Activated effector memory CD4-positive, alpha-beta T cell treated with Interleukin-2 at 50 U/mL for 16 hours (primary cell): ENCODE measurements around the gene SF3B3.
"Not testable (repeated sequence)": the region's sequence is repeated elsewhere in the genome, so short reads cannot be mapped to it uniquely, and the experiment has no call there.

Experiments used
- DNase-seq: peaks from one replicate; pipeline ENCODE4 v3.0.0-alpha.2; 2020

The SF3B3 gene

DNA sequence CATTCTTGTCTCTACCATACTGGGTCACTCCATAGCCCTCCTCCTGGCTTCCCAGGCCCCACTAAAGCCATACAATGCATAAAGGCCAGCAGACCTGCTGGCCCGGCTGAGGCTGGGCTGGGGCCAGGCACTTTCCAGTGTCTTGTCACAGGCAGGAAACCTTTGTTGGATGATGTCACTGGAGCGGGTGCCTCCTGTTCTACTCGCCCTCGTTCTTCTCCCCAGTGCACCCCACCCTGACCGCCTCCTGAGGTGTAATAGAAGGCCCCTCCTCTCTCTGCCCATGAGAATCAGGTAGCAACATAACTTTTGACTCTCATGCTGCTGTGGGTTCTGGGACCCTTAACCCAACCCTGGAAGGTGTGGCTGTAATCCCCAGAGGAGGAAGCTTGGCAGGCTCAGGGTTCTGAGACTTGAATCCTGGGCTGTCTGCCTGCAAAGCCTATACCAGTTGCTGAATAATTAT lies 68.5 kb downstream of the SF3B3 start:
- no peak for DNase-seq

DNA sequence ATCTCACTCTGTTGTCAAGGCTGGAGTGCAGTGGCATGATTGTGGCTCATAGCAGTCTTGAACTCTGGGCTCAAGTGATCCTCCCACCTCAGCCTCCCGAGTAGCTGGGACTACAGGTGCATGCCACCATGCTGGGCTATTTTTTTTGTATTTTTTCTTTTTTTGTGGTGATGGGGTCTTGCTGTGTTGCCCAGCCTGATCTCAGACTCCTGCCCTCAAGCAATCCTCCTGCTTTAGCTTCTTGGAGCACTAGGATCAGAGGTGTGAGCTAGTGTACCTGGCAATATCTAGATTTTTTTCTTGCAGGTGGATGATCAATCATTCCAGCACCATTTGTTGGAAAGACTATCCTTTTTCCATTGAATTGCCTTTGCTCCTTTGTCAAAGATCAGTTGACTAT lies 69.9 kb downstream of the SF3B3 start:
- no peak for DNase-seq

DNA sequence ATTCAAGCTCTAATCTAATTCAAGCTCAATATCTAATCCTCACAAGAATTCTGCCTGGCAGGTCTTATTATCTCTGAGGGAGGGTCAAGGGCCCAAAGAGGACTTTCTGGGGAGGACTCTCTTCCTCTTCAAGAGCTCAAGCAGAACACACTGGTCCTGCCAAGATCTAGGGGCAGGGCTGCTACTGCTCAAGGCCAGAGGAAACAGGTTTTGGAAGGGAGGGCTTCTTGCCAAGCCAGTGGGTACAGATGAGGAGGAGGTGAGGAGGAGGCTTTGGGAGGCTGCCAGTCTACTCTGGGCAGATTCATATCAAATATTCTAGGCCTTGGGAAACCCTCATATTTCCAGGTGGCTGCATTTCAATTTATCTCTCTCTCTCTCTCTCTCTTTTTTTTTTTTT lies 71.0 kb downstream of the SF3B3 start:
- DNase-seq: no peak

DNA sequence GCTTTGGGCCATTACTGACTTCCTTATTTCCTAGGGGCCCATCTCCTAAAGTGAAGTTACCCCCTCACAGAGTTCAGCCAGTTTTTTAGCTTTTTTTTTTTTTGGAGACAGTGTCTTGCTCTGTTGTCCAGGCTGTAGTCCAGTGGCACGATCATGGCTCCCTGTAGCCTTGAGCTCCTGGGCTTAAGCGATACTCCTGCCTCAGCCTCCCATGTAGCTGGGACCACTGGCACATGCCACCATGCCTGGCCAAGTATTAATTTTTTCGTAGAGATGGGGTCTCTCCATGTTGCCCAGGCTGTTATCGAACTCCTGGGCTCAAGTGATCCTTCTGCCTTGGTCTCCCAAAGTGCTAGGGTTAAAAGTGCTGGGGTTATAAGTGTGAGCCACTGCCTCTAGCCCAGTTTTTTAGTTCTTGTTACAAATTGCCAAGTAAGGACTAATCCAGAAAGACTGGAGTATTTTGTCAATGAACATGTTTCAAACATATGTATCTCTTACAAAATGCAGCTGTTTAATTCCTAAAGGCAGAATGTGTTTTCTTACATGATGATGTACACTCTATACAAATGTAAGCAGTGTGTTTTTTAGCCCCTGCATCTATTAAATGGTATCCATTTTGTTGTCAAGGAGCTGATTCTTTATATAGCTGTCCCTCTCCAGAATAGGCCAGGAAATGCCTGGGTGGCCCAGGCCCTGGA lies 73.7 kb downstream of the SF3B3 start:
- DNase-seq: no peak

DNA sequence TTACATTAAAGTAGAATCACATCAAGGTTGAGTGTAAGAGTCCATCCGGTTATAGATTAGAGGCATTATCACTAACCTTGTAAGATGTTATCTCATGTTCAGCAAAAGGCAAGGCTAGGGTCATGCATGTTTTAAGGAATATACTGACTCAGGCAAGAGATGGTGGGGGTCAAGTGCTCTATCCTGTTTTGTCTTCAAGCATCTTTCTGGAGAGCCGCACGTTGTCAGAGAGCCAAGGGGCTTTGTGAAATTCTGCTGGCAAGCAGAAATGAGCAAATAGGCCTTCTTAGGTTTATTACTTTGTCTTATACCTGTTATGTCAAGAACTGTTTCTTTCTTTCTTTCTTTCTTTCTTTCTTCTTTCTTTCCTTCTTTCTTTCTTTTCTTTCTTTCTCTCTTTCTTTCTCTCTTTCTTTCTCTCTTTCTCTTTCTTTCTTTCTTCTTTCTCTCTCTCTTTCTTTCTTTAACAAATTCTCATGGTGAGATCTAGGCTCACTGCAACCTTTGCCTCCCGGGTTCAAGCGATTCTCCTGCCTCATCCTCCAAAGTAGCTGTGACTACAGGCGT lies 75.4 kb downstream of the SF3B3 start:
- DNase-seq: no peak

DNA sequence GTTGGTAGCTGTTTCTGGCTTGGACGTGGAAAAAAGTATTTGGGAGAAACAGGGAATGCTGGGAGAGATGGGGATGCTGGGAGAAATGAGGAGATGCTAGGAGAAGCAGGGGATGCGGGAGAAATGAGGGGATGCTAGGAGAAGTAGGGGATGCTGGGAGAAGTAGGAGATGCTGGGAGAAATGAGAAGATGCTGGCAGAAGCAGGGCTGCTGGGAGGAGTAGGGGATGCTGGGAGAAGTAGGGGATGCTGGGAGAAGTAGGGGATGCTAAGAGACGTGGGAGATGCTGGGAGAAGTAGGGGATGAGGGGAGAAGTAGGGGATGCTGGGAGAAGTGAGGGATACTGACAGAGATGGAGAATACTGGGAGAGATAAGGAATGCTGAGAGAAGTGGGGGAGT lies 77.1 kb downstream of the SF3B3 start:
- no peak for DNase-seq

DNA sequence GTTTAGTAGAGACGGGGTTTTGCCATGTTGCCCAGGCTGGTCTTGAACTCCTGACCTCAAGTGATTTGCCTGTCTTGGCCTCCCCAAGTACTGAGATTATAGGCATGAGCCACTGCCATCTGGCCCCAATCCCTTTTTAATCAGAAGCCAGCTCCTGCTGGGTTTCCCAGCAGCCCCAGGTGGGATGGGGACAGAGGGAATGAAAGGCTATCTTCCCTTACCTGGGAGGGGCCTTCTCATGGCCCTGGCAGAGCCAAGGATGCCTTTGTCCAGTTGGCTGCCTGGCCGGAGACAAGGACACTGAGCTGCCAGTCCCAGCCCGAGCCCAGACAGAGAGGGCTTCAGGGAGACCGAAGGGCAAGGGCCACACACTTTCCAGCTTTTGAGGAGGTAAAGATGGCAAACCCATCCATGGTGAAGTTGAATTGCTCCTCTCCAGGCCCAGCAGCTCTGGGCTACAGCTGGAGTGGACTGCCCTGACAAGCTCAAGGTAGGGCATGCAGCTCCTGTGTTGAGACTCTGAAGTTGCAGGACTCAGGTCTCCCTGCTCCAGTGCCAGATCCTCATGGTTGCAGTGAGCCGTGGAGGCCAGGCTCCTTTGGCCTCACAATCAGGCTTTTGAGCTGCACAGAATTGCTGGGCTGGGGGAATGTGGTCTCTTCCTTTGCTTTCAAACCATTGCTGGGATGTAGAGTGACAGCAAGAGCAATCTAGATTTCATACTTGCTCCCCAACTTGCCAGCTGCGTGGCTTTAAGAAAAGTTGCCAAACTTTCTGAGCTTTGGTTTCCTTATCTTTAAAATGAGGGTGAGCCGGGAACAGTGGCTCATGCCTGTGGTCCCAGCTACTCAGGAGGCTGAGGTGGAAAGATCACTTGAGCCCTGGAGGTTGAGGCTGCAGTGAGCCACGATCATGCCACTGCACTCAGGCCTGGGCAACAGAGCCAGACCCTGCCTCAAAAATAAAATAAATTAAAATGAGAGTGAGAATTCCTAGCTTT lies 78.3 kb downstream of the SF3B3 start:
- no peak for DNase-seq

DNA sequence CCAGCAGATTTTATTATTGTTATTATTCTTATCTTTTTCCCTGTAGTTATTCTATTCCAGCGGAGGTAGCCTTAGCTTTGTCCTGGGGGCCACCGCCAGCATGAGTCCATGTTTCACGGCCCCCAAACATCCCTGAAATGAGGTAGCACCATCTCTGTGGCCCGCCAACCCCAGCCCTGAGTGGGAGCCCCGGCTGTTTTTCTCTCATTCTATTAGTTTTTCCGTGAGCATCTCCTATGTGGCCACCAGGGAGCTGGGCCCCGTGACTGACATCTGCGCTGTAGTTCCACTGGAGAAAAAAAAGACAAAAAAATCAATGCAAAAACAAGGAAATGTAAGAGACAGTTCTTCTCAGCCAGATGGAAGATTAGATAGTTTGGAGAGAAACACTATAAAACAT lies 79.2 kb downstream of the SF3B3 start:
- DNase-seq: no peak

DNA sequence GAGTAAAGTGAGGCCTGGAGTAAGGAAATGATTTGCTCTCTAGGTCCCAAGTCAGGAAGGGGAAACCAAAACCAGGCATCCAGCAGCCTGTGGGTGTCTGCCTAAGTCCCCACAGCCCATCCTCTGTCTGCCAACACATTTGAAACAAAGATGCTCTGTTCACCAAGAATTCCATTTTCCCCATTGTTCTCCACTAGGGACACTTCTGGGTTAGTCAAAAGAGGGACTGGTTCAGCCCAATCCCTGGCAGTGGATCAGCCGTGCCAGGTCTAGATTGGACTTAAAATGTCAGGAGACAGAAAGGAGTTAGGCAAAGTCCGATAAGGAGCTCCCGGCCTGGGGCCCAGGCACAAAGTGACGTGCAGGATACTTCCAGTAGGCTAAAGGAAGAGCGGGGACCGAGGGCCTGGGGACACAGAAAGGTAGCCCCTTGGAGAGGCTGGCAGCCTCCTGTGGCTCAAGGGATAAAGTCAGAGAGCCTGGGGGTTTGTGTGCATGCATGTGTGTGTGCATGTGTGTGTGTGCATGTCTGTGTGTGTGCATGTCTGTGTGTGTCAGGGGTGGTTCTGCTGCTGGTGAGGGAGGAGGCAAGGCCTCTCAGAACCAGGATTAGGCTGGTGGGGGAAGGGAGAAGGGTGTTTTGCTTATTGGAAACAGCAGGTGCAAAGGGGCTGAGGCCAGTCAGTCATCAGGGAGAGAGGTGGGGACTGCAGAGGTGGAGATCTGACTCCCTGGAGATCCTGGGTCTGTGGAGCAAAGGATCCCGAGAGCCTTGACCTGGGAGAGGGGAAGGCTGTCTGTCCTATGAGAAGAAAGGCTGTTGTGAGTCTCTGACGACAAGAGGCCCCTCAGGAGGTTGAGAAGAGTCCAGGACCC lies 81.0 kb downstream of the SF3B3 start:
- no peak for DNase-seq

DNA sequence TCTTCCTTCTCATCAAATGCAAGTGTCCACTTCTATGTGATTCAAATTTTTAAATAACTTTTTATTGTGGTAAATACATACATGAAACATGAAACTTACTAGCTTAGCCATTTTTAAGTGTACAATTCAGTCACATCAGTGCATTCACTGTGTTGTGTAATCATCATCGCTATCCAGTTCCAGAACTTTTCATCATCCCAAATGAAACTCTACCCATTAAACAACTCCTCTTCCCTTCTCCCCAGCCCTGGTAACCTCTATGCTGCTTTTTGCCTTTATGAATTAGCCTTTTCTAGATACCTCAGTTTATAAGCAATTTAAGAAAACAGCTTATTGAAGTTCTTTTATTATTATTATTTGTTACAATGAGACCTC lies 81.7 kb downstream of the SF3B3 start:
- no peak for DNase-seq

DNA sequence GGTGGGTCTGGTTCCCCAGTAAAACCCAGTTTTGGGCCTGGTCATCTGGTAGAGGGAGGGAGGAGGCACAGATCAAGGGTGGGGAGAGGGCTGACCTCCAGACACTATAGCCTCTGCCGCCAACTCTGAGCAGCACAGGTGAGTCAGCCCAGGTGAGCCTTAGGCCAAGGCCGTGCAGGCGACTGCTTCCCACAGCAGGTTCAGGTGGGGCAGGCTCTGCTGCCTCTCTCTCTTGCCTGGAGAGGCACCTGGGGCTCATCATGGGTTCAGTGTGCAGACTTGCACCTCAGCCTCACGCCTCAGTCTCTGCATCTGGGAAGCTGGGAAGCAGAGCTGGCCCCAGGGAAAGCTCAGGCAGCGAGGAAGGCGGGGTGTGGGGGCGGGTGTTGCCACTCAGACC lies 84.9 kb downstream of the SF3B3 start:
- DNase-seq: no peak

DNA sequence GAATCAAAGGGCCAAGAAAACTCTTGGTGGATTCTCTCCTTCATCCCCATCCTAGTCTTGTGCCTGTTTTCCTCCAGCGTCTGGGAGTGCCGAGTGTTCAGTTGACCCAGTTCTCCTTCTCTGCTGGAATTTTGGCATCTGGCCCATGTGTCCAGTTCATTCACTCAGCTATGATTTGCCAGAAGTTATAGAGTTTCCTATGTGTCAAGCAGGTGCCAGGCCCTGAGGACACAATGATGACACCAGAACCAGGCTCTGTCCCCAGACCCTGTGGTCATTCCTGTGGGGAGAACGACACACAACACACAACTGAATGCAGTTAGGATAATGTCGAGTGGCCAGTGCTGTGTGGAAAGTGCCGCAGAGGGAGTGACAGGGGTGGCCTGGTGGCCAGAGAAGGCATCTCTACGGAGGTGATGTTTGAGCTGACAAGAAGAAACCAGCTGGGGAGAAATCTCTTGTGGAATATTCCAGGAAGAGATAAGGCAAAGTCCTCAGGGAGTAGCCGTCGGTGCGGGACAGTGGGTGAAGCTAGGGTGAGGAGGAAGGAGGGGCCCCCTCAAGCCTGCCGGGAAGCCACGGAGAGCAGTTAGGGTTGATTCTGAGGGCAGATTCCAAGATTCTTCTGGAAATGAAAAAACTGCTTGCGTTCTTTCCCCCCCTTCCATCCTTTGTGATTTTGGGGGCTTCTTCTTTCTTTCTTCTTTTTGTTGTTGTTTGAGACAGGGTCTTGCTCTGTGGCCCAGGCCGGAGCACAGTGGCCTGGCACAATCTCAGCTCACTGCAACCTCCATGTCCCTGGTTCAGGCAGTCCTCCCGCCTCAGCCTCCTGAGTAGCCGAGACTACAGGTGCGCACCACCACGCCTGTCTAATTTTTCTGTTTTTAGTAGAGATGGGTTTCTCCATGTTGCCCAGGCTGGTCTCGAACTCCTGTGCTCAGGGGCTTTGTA lies 86.9 kb downstream of the SF3B3 start:
- no peak for DNase-seq

DNA sequence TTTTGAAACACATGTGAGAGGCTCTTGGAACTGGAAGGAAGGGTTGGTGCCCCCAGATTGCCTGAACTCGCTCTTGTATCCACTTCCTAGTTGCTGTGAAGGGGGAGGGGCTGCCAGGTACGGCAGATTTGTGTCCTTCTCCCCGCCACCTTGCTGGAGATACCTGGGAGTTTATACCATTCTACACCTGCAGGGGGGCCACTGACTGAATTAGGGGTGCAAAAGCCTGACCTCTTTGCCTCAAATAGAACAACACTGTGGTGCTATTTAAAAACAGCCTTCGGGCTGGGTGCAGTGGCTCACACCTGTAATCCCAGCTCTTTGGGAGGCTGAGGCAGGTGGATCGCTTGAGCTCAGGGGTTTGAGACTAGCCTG lies 87.6 kb downstream of the SF3B3 start:
- DNase-seq: no peak

DNA sequence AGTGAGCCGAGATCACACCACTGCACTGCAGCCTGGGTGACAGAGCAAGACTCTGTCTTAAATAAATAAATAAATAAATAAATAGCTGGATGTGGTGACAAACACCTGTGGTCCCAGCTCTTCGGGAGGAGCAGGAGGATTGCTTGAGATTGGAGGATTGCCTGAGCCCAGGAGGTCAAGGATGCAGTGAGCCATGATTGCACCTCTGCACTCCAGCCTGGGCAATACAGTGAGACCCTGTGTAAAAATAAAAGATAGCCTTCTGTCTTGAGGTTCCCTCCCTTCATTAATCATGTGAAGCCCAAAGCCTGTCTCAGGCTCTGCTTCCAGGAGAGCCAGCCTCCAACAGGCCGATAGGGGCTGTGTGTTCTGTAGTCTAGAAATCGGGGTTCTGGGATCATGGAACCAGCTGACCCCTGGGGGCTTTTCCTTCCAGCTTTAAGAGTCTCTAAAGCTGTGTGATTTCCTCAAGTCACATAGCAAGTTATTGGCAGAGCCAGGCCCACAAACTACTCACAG lies 88.2 kb downstream of the SF3B3 start:
- DNase-seq: no peak

DNA sequence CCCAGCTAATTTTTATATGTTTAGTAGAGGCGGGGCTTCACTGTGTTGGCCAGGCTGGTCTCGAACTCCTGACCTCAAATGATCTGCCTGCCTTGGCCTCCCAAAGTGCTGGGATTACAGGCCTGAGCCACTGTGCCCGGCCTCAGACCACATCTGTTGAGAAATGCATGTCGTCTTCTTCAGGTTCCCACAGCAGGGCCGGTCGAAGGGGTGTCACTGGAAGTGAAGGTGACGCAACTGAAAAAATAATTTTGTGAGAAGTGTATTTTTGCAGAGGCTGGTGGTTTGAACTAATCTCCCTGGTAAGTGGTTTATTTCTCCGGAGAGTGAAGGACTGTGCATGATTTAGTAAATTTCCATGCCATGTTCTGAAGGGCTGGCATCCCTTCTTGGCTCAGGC lies 89.3 kb downstream of the SF3B3 start:
- no peak for DNase-seq

DNA sequence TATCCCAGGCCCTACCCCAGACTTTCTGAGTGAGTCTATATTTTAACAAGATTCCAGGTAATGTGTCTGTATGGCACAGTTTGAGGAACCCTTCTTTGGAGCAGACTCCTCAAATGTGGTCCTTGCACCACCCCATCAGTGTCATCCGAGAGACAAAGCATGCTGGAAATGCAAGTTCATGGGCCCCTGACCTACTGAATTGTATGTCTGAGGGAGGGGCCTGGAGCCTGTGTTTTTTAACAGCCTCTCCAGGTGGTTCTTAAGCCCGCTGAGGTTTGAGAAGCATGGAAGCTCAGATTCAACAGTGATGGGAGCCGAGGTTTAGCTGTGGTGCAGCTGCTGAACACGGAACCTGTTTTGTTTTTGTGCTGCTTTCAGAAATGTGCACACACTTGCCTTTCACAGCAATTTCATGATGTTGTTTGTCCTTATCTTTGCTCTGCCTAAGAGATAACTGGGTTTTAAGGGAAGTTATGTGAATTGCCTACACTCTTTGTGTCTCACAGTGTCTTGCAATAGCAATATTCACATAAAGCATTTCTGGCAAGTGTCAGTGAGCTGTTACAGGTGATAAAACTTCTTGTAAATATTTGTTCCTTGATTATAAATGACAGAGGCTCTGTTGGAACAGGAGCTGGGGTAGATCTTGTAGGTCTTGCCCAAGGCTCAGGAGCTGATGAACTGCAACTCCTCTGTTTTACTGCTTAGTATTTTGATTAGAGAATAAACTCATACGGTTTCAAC lies 90.8 kb downstream of the SF3B3 start:
- no peak for DNase-seq

DNA sequence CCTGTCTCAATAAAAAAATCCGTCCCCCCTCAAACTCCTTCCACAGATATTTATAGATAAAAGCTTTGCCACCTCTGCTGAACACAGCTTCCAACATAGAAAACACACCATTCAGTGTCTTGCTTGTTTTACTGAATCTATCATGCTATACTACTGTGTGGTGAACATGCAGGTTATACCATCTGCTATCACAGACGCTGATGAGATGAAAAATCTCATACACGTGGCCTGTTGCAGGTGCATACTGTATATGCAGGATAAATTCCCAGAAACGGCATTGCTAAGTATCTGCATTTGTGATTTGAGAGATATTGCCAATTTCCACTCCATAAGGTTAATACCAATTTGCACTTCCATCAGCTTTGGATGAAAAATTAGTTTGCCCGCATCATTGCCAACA lies 92.3 kb downstream of the SF3B3 start:
- DNase-seq: no peak

DNA sequence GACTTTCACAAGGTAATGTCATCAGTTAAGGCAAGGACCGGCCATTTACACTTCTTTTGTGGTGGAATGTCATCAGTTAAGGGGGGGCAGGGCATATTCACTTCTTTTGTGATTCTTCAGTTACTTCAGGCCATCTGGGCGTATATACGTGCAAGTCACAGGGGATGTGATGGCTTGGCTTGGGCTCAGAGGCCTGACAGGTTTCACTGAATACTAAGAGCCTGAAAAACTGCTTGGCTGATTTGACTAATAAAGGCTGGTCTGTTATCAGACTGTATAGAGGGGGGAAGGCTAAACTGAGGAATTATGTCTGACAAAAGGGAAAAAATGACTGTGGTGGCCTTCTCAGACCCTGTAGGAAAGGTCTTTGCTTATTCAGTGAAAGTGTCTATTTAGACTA lies 98.2 kb downstream of the SF3B3 start:
- DNase-seq: not testable (repeated sequence)
